Stimulated activated naive CD8-positive, alpha-beta T cell treated with anti-CD3 and anti-CD28 coated beads, Interleukin-15, Interleukin-2, amounts not matched to agents 100 U/mL and 50 U/mL, for 24 hours (primary cell): Measurements from ENCODE around the gene E2F1.
"Not testable (repeated sequence)": the region's sequence is repeated elsewhere in the genome, so short reads cannot be mapped to it uniquely, and the experiment has no call there.

Experiments
- ATAC-seq: fragments of 150-1000 bp; cut with Tn5 transposase; one replicate; pipeline ENCODE4 v1.10.0; 2021
- DNase-seq: peaks from one replicate; pipeline ENCODE4 v3.0.0; 2021

The E2F1 gene

GRCh38 chr20:33640287-33640686, 45.9 kb downstream of the E2F1 start:
- DNase-seq (no peak), ATAC-seq (no peak)

DNA sequence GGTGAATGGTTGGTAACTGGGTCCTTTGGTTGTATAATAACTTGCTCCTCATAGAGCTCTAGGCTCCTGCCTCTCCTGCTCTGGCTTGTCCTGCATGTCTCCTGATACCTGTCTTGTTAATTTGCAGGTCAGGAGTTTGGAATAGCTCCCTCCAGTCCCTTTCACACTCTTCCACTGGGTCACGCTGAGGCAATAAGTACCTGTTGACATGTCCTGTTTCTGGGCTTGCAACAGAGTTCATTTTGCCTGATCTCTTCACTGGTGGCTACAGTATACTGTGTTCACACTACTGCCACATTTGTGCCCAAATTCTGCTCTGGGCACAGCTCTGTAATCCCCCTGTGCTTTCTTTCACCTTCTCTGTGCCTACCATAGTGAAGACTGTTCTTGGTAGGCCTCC, 49.4 kb downstream of the E2F1 start:
- no peak for ATAC-seq
- no peak for DNase-seq

GRCh38 chr20:33635341-33635740, 50.8 kb downstream of the E2F1 start:
- ATAC-seq, result no peak
- DNase-seq, result no peak

DNA sequence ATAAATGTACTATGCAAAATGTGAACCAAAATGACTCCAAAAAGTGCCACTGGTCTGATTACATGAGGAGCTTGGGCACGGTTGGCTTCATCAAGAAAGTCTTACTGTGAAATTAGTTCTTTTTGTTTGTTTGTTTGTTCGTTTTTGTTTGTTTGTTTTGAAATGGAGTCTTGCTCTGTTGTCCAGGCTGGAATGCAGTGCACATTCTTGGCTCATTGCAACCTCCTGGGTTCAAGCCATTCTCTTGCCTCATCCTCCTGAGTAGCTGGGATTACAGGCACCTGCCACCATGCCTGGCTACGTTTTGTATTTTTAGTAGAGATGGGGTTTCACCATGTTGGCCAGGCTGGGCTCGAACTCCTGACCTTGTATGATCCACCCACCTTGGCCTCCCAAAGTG, 54.3 kb downstream of the E2F1 start:
- DNase-seq, ATAC-seq: not testable (repeated sequence)

DNA sequence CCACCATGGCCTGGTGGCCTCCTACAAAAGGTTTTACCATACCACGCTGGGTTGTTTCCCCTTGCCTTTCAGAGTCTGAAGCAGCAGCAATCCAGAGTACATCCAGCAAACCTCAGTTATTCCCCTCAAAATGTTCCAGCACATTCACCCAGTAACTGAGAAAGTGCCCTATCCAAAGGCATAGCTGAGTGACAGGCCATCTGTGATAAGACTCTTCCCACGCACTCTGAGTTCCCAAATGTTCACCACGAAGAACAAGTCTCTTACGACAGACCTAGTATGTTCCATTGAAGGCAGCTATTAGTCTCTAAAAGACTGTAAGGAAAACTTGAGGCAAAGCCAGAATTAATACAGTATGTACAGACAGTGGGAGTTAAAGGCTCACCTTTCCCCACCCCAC, 55.7 kb downstream of the E2F1 start:
- ATAC-seq, result no peak
- no peak for DNase-seq

- DNase-seq, result no peak
- no peak for ATAC-seq
These were observed 56.2 kb downstream of the E2F1 start for GRCh38 chr20:33629979-33630378.

GRCh38 chr20:33629533-33629932, 56.7 kb downstream of the E2F1 start:
- ATAC-seq (no peak), DNase-seq (no peak)

- DNase-seq (no peak), ATAC-seq (no peak)
These were observed 58.5 kb downstream of the E2F1 start for GRCh38 chr20:33627577-33628216.

- no peak for ATAC-seq
- DNase-seq, result no peak
These were observed 60.0 kb downstream of the E2F1 start for GRCh38 chr20:33626190-33626589.
